Naive thymus-derived CD4-positive, alpha-beta T cell (primary cell): ENCODE measurements around the gene ADGRF4. TPM values are rescaled to one million over a fixed set of nuclear protein-coding genes. Genes with fewer than 3 reads are reported as not detected.

Source experiments
- ATAC-seq: fragments of 150-1000 bp; cut with Tn5 transposase; 2 replicates; pipeline ENCODE4 v1.10.0; 2021; ENCODE audit warnings: mild to moderate bottlenecking, moderate library complexity
- CTCF ChIA-PET: fragments of 350-600 bp; sonication (Branson Sonifier 250); formaldehyde crosslinking; loops from one replicate; lab custom pipeline; 2021; ENCODE audit warnings: antibody characterized with exemption; lab: Charles Lee
- POLR2A ChIA-PET: fragments of 350-600 bp; sonication (Branson Sonifier 250); formaldehyde crosslinking; loops from one replicate; lab custom pipeline; 2021; ENCODE audit warnings: antibody characterized with exemption, inconsistent platforms; lab: Charles Lee
- DNase-seq, 9 donors: peaks; one replicate each; pipeline versions ENCODE4 v3.0.0 to v3.0.0-alpha.2; 2020 to 2022; ENCODE audit warnings: mixed read lengths in 1 of 9
- H3K27ac ChIP-seq: one replicate; pipeline ENCODE4 v1.7.0; 2013; ENCODE audit warnings: mild to moderate bottlenecking, low read depth, low read length, moderate library complexity
- H3K27me3 ChIP-seq, 2 donors: one replicate each; pipeline ENCODE4 v1.7.0; 2013; ENCODE audit warnings: low read length in 2 of 2, mild to moderate bottlenecking in 2 of 2, moderate library complexity in 2 of 2; ENCODE audit not compliant: control insufficient read depth in 2 of 2, insufficient read depth in 2 of 2
- H3K36me3 ChIP-seq, 3 experiments: 1 replicate in 2 of 3; 2 replicates in 1 of 3; pipeline ENCODE4 v1.7.0; 2013; ENCODE audit warnings: low read length in 3 of 3, mild to moderate bottlenecking in 3 of 3, moderate library complexity in 1 of 3; ENCODE audit not compliant: insufficient read depth in 3 of 3, control insufficient read depth in 2 of 3
- H3K4me1 ChIP-seq, 2 donors: one replicate each; pipeline ENCODE4 v1.7.0; 2013; ENCODE audit warnings: low read length in 2 of 2, mild to moderate bottlenecking in 2 of 2, moderate library complexity in 1 of 2; ENCODE audit not compliant: control insufficient read depth in 2 of 2, insufficient read depth in 2 of 2
- H3K4me3 ChIP-seq: 2 replicates; pipeline ENCODE4 v1.7.0; 2013; ENCODE audit warnings: mild to moderate bottlenecking, low read length
- H3K9me3 ChIP-seq, 3 experiments: 1 replicate in 2 of 3; 2 replicates in 1 of 3; pipeline ENCODE4 v1.7.0; 2013; ENCODE audit warnings: low read length in 3 of 3; ENCODE audit not compliant: control insufficient read depth in 2 of 3
- H3K27ac Mint-ChIP-seq, 9 donors: one replicate each; pipeline ENCODE4 v1.8.0; 2020 to 2022; ENCODE audit warnings: mixed read lengths in 9 of 9, mild to moderate bottlenecking in 8 of 9, moderate library complexity in 5 of 9, inconsistent platforms in 2 of 9
- H3K27me3 Mint-ChIP-seq, 5 donors: one replicate each; pipeline ENCODE4 v1.8.0; 2021 to 2022; ENCODE audit warnings: mixed read lengths in 5 of 5, mild to moderate bottlenecking in 1 of 5
- H3K36me3 Mint-ChIP-seq, 5 donors: one replicate each; pipeline ENCODE4 v1.8.0; 2020 to 2022; ENCODE audit warnings: mixed read lengths in 5 of 5, mild to moderate bottlenecking in 3 of 5, inconsistent platforms in 1 of 5
- H3K4me1 Mint-ChIP-seq, 7 donors: one replicate each; pipeline ENCODE4 v1.8.0; 2020 to 2022; ENCODE audit warnings: mixed read lengths in 7 of 7, mild to moderate bottlenecking in 3 of 7, inconsistent platforms in 1 of 7
- H3K4me3 Mint-ChIP-seq, 10 donors: one replicate each; pipeline ENCODE4 v1.8.0; 2020 to 2022; ENCODE audit warnings: mild to moderate bottlenecking in 10 of 10, mixed read lengths in 10 of 10, moderate library complexity in 6 of 10, inconsistent platforms in 2 of 10
- H3K9me3 Mint-ChIP-seq, 11 donors: one replicate each; pipeline ENCODE4 v1.8.0; 2020 to 2022; ENCODE audit warnings: mixed read lengths in 11 of 11, mild to moderate bottlenecking in 4 of 11, inconsistent platforms in 1 of 11, moderate library complexity in 1 of 11
- intact Hi-C, 2 donors: fragments of 100-400 bp; cut with micrococcal nuclease; formaldehyde crosslinking; loops; one replicate each; pipeline ENCODE4 v1.15.1; 2023
- polyA plus RNA-seq, 2 donors: library from polyadenylated mRNA; unstranded; fragments of 300-500 nt; fragmentation: Illumina TruSeq; gene quantifications; one replicate each; pipeline ENCODE4 v1.2.3, GENCODE V29; 2021
- total RNA-seq, 6 experiments: library from RNA in 5 of 6; stranded (reverse) in 5 of 6; gene quantifications; 1 replicate in 5 of 6; 2 replicates in 1 of 6; pipeline ENCODE4 v1.2.3 and lab custom pipeline; 2021 to 2026

Gene ADGRF4
- total and polyA plus RNA-seq, 7 experiments from 2014 or later: not detected

GRCh38 chr6:47671777-47672176 is 26.6 kb upstream of the ADGRF4 start:
- H3K9me3 ChIP-seq: no peaks in the 10 kb centered on the region
- no peaks in the 10 kb centered on the region for H3K36me3 ChIP-seq
- H3K27me3 Mint-ChIP-seq: peaks cover 29 to 41% (median 39%) of the 10 kb centered on the region in 5 donors
- H3K27me3 ChIP-seq: no peaks in the 10 kb centered on the region
- H3K9me3 Mint-ChIP-seq: peaks cover 0 to 2% (median 0%) of the 10 kb centered on the region in 11 donors
- no peak overlapping the region for H3K27ac Mint-ChIP-seq
- no peak for DNase-seq
- CTCF ChIA-PET: no interaction called here
- no peaks in the 10 kb centered on the region for H3K4me1 Mint-ChIP-seq
- H3K36me3 Mint-ChIP-seq: no peaks in the 10 kb centered on the region
- no peak overlapping the region for H3K4me3 Mint-ChIP-seq
- POLR2A ChIA-PET: interaction anchor here (0.6 kb wide), 1 partner anchor 41 kb away, joined by 3 read pairs; no protein-coding TSS in a partner anchor
- H3K4me3 ChIP-seq: no peak overlapping the region
- no peaks in the 10 kb centered on the region for H3K4me1 ChIP-seq
- no peak for ATAC-seq
- H3K27ac ChIP-seq: no peak overlapping the region
- intact Hi-C loops: no loop called here

- POLR2A ChIA-PET: no interaction called here
- Histone ChIP-seq H3K9me3 (no peaks in the 10 kb centered on the region), H3K4me1 (no peaks in the 10 kb centered on the region), H3K36me3 (no peaks in the 10 kb centered on the region), H3K27me3 (no peaks in the 10 kb centered on the region), H3K27ac (no peak overlapping the region), H3K4me3 (no peak overlapping the region)
- CTCF ChIA-PET: no interaction called here
- ATAC-seq (no peak), DNase-seq (no peak)
- no peaks in the 10 kb centered on the region for H3K4me1 Mint-ChIP-seq
- H3K27ac Mint-ChIP-seq: no peak overlapping the region
- intact Hi-C loops: no loop called here
- H3K4me3 Mint-ChIP-seq: no peak overlapping the region
- H3K27me3 Mint-ChIP-seq: peaks cover 27 to 37% (median 32%) of the 10 kb centered on the region in 5 donors
- no peaks in the 10 kb centered on the region for H3K36me3 Mint-ChIP-seq
- peaks cover 0 to 2% (median 0%) of the 10 kb centered on the region in 11 donors for H3K9me3 Mint-ChIP-seq
Measured at GRCh38 chr6:47672816-47673215, 25.6 kb upstream of the ADGRF4 start.

GRCh38 chr6:47674673-47675072 is 23.7 kb upstream of the ADGRF4 start:
- peaks cover 18 to 23% (median 21%) of the 10 kb centered on the region in 5 donors for H3K27me3 Mint-ChIP-seq

DNA sequence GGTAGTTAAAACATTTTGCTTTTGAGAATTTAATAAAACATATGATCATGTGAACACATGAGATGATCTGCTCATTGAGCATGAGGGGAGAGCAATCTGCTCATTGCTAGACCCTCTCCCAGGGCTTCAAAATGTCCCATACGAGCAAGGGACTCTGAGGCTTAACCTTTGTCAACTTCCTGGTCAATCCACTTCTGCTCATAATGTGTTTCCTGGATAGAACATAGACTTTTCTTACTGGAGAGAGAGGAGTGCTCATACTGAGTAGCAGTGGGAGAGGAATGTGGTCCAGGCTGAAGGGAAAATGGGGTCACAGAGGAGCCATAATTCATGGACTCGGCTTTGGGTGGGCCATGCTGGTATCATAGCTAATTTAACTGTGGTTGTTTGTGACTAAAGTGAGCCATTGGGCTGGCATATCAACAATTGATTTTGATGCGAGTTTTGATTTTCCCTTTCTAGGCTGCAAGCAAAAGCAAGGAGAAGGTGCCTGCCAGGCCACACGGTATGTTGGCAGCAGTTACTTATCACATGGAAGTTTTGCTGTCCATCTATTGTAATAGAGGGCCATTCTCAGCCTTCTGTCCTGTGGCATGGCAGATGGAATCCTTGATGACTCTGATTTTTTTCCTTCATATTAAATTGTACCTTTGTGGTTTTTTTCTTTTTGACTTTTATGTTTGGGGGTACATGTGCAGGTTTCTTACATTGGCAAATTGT is 20.8 kb upstream of the ADGRF4 start:
- Mint-ChIP-seq H3K4me3 (no peak overlapping the region), H3K9me3 (peaks cover 0 to 2% (median 0%) of the 10 kb centered on the region in 11 donors), H3K4me1 (no peaks in the 10 kb centered on the region), H3K27me3 (peaks cover 0 to 19% (median 15%) of the 10 kb centered on the region in 5 donors), H3K27ac (no peak overlapping the region), H3K36me3 (no peaks in the 10 kb centered on the region)
- Histone ChIP-seq H3K4me1 (no peaks in the 10 kb centered on the region), H3K36me3 (no peaks in the 10 kb centered on the region), H3K4me3 (no peak overlapping the region), H3K9me3 (no peaks in the 10 kb centered on the region), H3K27me3 (no peaks in the 10 kb centered on the region), H3K27ac (no peak overlapping the region)
- no peak for ATAC-seq
- no peak for DNase-seq
- intact Hi-C loops: no loop called here
- POLR2A ChIA-PET: no interaction called here
- CTCF ChIA-PET: no interaction called here

More at GRCh38 chr6:47674673-47675072, 23.7 kb upstream of the ADGRF4 start:
- Histone ChIP-seq H3K9me3 (no peaks in the 10 kb centered on the region), H3K27me3 (no peaks in the 10 kb centered on the region), H3K27ac (no peak overlapping the region), H3K4me3 (no peak overlapping the region), H3K4me1 (no peaks in the 10 kb centered on the region), H3K36me3 (no peaks in the 10 kb centered on the region)
- no peaks in the 10 kb centered on the region for H3K36me3 Mint-ChIP-seq
- DNase-seq (no peak), ATAC-seq (no peak)
- H3K4me1 Mint-ChIP-seq: no peaks in the 10 kb centered on the region
- intact Hi-C loops: no loop called here
- ChIA-PET CTCF (no interaction called here), POLR2A (no interaction called here)
- peaks cover 0 to 2% (median 0%) of the 10 kb centered on the region in 11 donors for H3K9me3 Mint-ChIP-seq
- H3K4me3 Mint-ChIP-seq: no peak overlapping the region
- no peak overlapping the region for H3K27ac Mint-ChIP-seq

DNA sequence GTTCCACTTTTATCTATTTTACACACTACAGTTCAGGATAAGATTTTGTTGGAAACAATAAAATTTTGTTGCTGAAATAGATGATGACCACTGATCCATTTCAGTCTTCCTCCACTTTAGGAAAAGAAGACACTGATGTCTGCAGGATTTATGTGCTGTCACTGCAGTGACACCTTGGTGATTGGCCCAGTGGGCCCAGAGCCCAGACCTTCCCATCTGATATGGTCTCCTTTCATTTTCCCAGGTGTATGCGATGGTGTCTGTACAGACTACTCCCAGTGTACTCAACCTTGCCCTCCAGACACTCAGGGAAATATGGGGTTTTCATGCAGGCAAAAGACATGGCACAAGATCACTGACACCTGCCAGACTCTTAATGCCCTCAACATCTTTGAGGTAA is 19.6 kb upstream of the ADGRF4 start:
- DNase-seq (no peak), ATAC-seq (no peak)
- no peaks in the 10 kb centered on the region for H3K36me3 Mint-ChIP-seq
- ChIA-PET POLR2A (no interaction called here), CTCF (no interaction called here)
- H3K4me1 Mint-ChIP-seq: no peaks in the 10 kb centered on the region
- no peak overlapping the region for H3K4me3 ChIP-seq
- H3K27ac Mint-ChIP-seq: no peak overlapping the region
- peaks cover 0 to 19% (median 9%) of the 10 kb centered on the region in 5 donors for H3K27me3 Mint-ChIP-seq
- intact Hi-C loops: no loop called here
- no peaks in the 10 kb centered on the region for H3K4me1 ChIP-seq
- no peak overlapping the region for H3K4me3 Mint-ChIP-seq
- H3K9me3 Mint-ChIP-seq: peaks cover 0 to 2% (median 0%) of the 10 kb centered on the region in 11 donors
- no peaks in the 10 kb centered on the region for H3K27me3 ChIP-seq
- H3K27ac ChIP-seq: no peak overlapping the region
- no peaks in the 10 kb centered on the region for H3K36me3 ChIP-seq
- H3K9me3 ChIP-seq: no peaks in the 10 kb centered on the region

- intact Hi-C loops: no loop called here
- no peaks in the 10 kb centered on the region for H3K4me1 ChIP-seq
- ChIA-PET POLR2A (no interaction called here), CTCF (no interaction called here)
- no peak overlapping the region for H3K27ac ChIP-seq
- Mint-ChIP-seq H3K27me3 (peaks cover 2 to 19% (median 11%) of the 10 kb centered on the region in 5 donors), H3K4me1 (no peaks in the 10 kb centered on the region), H3K36me3 (no peaks in the 10 kb centered on the region), H3K27ac (no peak overlapping the region), H3K4me3 (no peak overlapping the region), H3K9me3 (peaks cover 0 to 2% (median 0%) of the 10 kb centered on the region in 11 donors)
- no peak overlapping the region for H3K4me3 ChIP-seq
- H3K36me3 ChIP-seq: no peaks in the 10 kb centered on the region
- ATAC-seq (no peak), DNase-seq (no peak)
- no peaks in the 10 kb centered on the region for H3K27me3 ChIP-seq
- no peaks in the 10 kb centered on the region for H3K9me3 ChIP-seq
Measured at GRCh38 chr6:47679322-47679906, 19.0 kb upstream of the ADGRF4 start.

DNA sequence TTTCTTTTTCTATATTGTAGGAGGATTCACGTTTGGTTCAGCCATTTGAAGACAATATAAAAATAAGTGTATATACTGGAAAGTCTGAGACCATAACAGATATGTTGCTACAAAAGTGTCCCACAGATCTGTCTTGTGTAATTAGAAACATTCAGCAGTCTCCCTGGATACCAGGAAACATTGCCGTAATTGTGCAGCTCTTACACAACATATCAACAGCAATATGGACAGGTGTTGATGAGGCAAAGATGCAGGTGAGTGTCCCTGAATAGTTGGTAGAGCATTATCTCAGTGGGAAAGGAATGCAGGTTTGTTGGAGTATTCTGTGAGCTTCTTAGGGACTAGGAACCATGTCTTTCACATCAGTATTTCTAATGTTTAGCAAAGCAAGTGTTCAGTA is 18.3 kb upstream of the ADGRF4 start:
- H3K27me3 ChIP-seq: no peaks in the 10 kb centered on the region
- Mint-ChIP-seq H3K4me1 (no peaks in the 10 kb centered on the region), H3K9me3 (peaks cover 0 to 2% (median 0%) of the 10 kb centered on the region in 11 donors), H3K36me3 (no peaks in the 10 kb centered on the region), H3K27me3 (peaks cover 3 to 16% (median 10%) of the 10 kb centered on the region in 5 donors), H3K4me3 (no peak overlapping the region), H3K27ac (no peak overlapping the region)
- H3K27ac ChIP-seq: no peak overlapping the region
- no peaks in the 10 kb centered on the region for H3K36me3 ChIP-seq
- no peaks in the 10 kb centered on the region for H3K4me1 ChIP-seq
- ATAC-seq: no peak
- ChIA-PET POLR2A (no interaction called here), CTCF (no interaction called here)
- no peak overlapping the region for H3K4me3 ChIP-seq
- intact Hi-C loops: no loop called here
- DNase-seq: no peak
- H3K9me3 ChIP-seq: no peaks in the 10 kb centered on the region
